Neural crest cell (in vitro differentiated cells): ENCODE measurements around the gene PSMD1. TPM values are rescaled to one million over a fixed set of nuclear protein-coding genes. Genes with fewer than 3 reads are reported as not detected.

Experiments
- DNase-seq: peaks from one replicate; pipeline ENCODE4 v3.0.0; 2021; ENCODE audit warnings: low read depth, mixed read lengths, low spot score
- H3K27ac Mint-ChIP-seq: one replicate; pipeline ENCODE4 v1.8.0; 2021; ENCODE audit warnings: mild to moderate bottlenecking, mixed read lengths; ENCODE audit not compliant: unreplicated experiment
- H3K27me3 Mint-ChIP-seq: 2 replicates; pipeline ENCODE4 v1.8.0; 2021; ENCODE audit warnings: low read depth, mild to moderate bottlenecking, mixed read lengths
- H3K36me3 Mint-ChIP-seq: 2 replicates; pipeline ENCODE4 v1.8.0; 2021; ENCODE audit warnings: low read depth, mild to moderate bottlenecking, mixed read lengths
- H3K4me1 Mint-ChIP-seq: 2 replicates; pipeline ENCODE4 v1.8.0; 2021; ENCODE audit warnings: mixed read lengths
- H3K4me3 Mint-ChIP-seq: one replicate; pipeline ENCODE4 v1.8.0; 2021; ENCODE audit warnings: mild to moderate bottlenecking, mixed read lengths
- H3K9me3 Mint-ChIP-seq: 2 replicates; pipeline ENCODE4 v1.8.0; 2021; ENCODE audit warnings: mixed read lengths
- total RNA-seq: library from RNA; stranded (reverse); gene quantifications from 2 replicates; pipeline ENCODE4 v1.2.1, GENCODE V29; 2021
- TF ChIP-seq, protein P1 (sequence below): fragments of 200-600 bp; sonication (generic); conservative IDR thresholded peaks from 2 replicates; pipeline ENCODE4 v1.5.0; 2021; ENCODE audit warnings: antibody characterized with exemption, mild to moderate bottlenecking

Gene PSMD1
- total RNA-seq, 1 donor from 2014 or later: 128 TPM

GRCh38 chr2:231123362-231123898 is 66.8 kb downstream of the PSMD1 start:
- TF ChIP-seq, protein P1, sequence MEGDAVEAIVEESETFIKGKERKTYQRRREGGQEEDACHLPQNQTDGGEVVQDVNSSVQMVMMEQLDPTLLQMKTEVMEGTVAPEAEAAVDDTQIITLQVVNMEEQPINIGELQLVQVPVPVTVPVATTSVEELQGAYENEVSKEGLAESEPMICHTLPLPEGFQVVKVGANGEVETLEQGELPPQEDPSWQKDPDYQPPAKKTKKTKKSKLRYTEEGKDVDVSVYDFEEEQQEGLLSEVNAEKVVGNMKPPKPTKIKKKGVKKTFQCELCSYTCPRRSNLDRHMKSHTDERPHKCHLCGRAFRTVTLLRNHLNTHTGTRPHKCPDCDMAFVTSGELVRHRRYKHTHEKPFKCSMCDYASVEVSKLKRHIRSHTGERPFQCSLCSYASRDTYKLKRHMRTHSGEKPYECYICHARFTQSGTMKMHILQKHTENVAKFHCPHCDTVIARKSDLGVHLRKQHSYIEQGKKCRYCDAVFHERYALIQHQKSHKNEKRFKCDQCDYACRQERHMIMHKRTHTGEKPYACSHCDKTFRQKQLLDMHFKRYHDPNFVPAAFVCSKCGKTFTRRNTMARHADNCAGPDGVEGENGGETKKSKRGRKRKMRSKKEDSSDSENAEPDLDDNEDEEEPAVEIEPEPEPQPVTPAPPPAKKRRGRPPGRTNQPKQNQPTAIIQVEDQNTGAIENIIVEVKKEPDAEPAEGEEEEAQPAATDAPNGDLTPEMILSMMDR: no peak
- Mint-ChIP-seq H3K4me1 (peaks cover 18% of the 10 kb centered on the region), H3K9me3 (no peaks in the 10 kb centered on the region), H3K36me3 (no peaks in the 10 kb centered on the region), H3K27ac (no peak overlapping the region), H3K4me3 (no peak overlapping the region), H3K27me3 (no peaks in the 10 kb centered on the region)
- no peak for DNase-seq

- Mint-ChIP-seq H3K36me3 (no peaks in the 10 kb centered on the region), H3K4me1 (peaks cover 18% of the 10 kb centered on the region), H3K9me3 (no peaks in the 10 kb centered on the region), H3K27me3 (no peaks in the 10 kb centered on the region), H3K27ac (no peak within 1 kb of the TSS), H3K4me3 (no peak within 1 kb of the TSS)
- DNase-seq: no peak
- TF ChIP-seq, protein P1: no peak
Observed at GRCh38 chr2:231124838-231125568, 68.3 kb downstream of the PSMD1 start, which contains the start of gene HTR2B. HTR2B (minus strand) TSS chr2:231125042; CDS start chr2:231123764, 1,278 bp downstream.

DNA sequence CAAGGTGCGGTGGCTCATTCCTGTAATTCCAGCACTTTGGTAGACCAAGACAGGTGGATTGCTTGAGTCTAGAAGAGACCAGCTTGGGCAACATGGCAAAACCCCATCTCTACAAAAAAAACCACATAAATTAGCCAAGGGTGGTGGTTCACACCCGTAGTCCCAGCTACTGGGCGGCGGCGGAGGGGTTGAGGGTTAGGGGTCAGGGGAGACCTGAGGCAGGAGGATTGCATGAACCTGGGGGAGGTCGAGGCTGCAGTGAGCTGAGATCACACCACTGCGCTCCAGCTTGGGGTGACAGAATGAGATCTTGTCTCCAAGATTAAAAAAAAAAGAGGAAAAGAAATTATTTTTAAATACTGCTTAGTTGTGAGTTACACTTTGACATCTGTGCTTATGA is 69.5 kb downstream of the PSMD1 start:
- Mint-ChIP-seq H3K27ac (no peak overlapping the region), H3K36me3 (no peaks in the 10 kb centered on the region), H3K4me3 (no peak overlapping the region), H3K27me3 (no peaks in the 10 kb centered on the region), H3K4me1 (peaks cover 18% of the 10 kb centered on the region), H3K9me3 (no peaks in the 10 kb centered on the region)
- DNase-seq: no peak
- TF ChIP-seq, protein P1: no peak

GRCh38 chr2:231127480-231127879 is 70.8 kb downstream of the PSMD1 start:
- H3K4me3 Mint-ChIP-seq: no peak overlapping the region
- no peaks in the 10 kb centered on the region for H3K9me3 Mint-ChIP-seq
- H3K4me1 Mint-ChIP-seq: peaks cover 18% of the 10 kb centered on the region

GRCh38 chr2:231127936-231128335 is 71.3 kb downstream of the PSMD1 start:
- TF ChIP-seq, protein P1: no peak
- DNase-seq: no peak
- Mint-ChIP-seq H3K9me3 (no peaks in the 10 kb centered on the region), H3K27ac (no peak overlapping the region), H3K4me3 (no peak overlapping the region), H3K4me1 (peaks cover 18% of the 10 kb centered on the region), H3K27me3 (no peaks in the 10 kb centered on the region), H3K36me3 (no peaks in the 10 kb centered on the region)

More at GRCh38 chr2:231127480-231127879, 70.8 kb downstream of the PSMD1 start:
- Mint-ChIP-seq H3K27me3 (no peaks in the 10 kb centered on the region), H3K27ac (no peak overlapping the region), H3K36me3 (no peaks in the 10 kb centered on the region)
- TF ChIP-seq, protein P1: no peak
- no peak for DNase-seq
